Nephron progenitor cell (in vitro differentiated cells): ENCODE measurements around the gene SEL1L2.

ENCODE experiments used
- DNase-seq: peaks from one replicate; pipeline ENCODE4 v3.0.0; 2021
- H3K27ac Mint-ChIP-seq: 2 replicates; pipeline ENCODE4 v1.8.0; 2021; ENCODE audit warnings: mild to moderate bottlenecking, moderate library complexity, mixed read lengths
- H3K27me3 Mint-ChIP-seq: 2 replicates; pipeline ENCODE4 v1.8.0; 2021; ENCODE audit warnings: mild to moderate bottlenecking, low read depth, mixed read lengths; ENCODE audit not compliant: poor library complexity
- H3K36me3 Mint-ChIP-seq: 2 replicates; pipeline ENCODE4 v1.8.0; 2021; ENCODE audit warnings: low read depth, mixed read lengths
- H3K4me1 Mint-ChIP-seq: 2 replicates; pipeline ENCODE4 v1.8.0; 2021; ENCODE audit warnings: mixed read lengths
- H3K4me3 Mint-ChIP-seq: 2 replicates; pipeline ENCODE4 v1.8.0; 2021; ENCODE audit warnings: mild to moderate bottlenecking, moderate library complexity, mixed read lengths
- H3K9me3 Mint-ChIP-seq: 2 replicates; pipeline ENCODE4 v1.8.0; 2021; ENCODE audit warnings: mild to moderate bottlenecking, moderate library complexity, mixed read lengths
- TF ChIP-seq, protein P1 (sequence below): fragments of 200-600 bp; sonication (generic); IDR thresholded peaks from 2 replicates; pipeline ENCODE4 v1.5.0; 2021; ENCODE audit warnings: antibody characterized with exemption

SEL1L2 gene

DNA sequence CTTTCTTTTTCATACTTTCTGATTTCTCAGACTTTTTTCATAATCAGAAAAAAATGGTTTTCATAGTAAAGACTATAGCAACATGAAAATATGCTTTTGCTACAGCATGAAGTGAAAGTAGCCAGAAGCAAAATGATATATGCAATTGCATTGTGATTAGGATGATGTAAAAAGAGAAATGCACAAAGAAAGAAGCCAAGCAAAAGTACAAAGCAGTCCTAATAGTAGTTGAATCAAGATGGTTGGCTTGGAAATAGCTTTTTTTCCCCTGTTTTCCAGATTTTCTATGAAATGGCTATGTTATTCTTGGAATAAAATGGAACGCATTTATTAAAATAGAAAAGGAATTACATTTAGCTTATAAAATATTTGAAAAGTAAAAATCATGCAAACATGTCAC is 77.3 kb downstream of the SEL1L2 start:
- TF ChIP-seq, protein P1, sequence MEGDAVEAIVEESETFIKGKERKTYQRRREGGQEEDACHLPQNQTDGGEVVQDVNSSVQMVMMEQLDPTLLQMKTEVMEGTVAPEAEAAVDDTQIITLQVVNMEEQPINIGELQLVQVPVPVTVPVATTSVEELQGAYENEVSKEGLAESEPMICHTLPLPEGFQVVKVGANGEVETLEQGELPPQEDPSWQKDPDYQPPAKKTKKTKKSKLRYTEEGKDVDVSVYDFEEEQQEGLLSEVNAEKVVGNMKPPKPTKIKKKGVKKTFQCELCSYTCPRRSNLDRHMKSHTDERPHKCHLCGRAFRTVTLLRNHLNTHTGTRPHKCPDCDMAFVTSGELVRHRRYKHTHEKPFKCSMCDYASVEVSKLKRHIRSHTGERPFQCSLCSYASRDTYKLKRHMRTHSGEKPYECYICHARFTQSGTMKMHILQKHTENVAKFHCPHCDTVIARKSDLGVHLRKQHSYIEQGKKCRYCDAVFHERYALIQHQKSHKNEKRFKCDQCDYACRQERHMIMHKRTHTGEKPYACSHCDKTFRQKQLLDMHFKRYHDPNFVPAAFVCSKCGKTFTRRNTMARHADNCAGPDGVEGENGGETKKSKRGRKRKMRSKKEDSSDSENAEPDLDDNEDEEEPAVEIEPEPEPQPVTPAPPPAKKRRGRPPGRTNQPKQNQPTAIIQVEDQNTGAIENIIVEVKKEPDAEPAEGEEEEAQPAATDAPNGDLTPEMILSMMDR, result no peak
- H3K4me3 Mint-ChIP-seq, result no peak overlapping the region
- no peaks in the 10 kb centered on the region for H3K36me3 Mint-ChIP-seq
- no peak for DNase-seq
- H3K27me3 Mint-ChIP-seq, result peaks cover 3% of the 10 kb centered on the region
- no peaks in the 10 kb centered on the region for H3K9me3 Mint-ChIP-seq
- no peak overlapping the region for H3K27ac Mint-ChIP-seq
- H3K4me1 Mint-ChIP-seq, result peaks cover 13% of the 10 kb centered on the region

DNA sequence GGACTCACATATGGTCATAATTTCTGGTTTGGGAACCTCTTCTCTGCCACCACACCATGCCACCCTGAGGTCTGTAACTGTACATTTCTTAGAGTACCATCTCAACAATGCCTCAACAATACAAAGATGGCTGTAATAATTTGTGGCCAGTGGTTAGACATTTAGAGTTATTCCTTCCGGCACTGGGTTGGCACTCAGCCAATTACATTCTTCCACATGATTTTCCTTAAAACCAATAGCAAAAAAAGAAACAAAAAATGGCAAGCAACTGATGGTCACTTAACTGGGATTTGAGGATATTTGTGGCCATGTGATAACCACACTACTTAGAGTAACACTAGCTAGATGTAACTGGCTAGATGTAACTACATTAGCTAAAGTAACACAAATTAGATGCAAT is 79.9 kb downstream of the SEL1L2 start:
- Mint-ChIP-seq H3K36me3 (no peaks in the 10 kb centered on the region), H3K4me3 (no peak overlapping the region), H3K9me3 (no peaks in the 10 kb centered on the region), H3K27ac (no peak overlapping the region), H3K4me1 (peaks cover 8% of the 10 kb centered on the region), H3K27me3 (peaks cover 3% of the 10 kb centered on the region)
- no peak for DNase-seq
- TF ChIP-seq, protein P1, result no peak

DNA sequence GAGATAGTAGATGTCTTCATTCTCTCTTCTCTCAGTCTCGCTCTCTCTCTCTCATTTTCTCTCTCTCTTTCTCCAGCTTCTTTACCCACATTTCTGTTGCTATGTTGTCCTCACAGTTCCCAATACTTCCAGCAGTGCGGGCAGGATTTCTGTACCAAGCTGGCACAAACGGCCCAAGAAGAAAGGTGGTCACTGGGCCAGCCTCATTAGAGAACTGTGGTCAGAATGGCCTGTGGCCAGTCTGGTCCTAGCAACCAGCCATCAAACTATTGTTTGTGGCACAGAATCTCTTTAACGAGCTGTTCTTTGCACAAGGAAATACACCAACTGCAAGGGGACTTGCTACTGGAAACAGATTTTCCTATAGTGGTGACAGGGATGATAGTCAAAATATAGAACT is 81.3 kb downstream of the SEL1L2 start:
- TF ChIP-seq, protein P1, result no peak
- H3K4me1 Mint-ChIP-seq, result no peaks in the 10 kb centered on the region

DNA sequence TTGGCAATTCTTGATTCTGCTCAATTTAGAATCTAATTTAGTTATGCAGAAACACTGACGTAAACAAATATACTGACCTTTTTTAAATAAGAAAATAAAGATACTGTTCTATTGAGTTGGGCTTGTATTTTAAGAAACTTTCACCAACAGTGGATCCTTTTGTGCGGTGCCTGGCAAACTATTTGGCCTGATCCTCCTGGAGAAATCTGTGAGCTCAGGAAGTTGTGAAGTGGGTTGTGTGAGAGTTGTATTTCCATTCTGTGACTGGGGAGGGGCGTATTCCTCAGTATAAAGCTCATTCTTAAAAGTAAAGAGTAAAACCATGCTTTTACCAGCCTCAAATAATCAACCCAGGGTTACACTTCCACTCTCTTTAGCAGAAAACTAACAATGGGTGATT is 85.6 kb downstream of the SEL1L2 start:
- Mint-ChIP-seq H3K27me3 (peaks cover 2% of the 10 kb centered on the region), H3K4me1 (no peaks in the 10 kb centered on the region), H3K36me3 (no peaks in the 10 kb centered on the region), H3K27ac (no peak overlapping the region), H3K4me3 (no peak overlapping the region), H3K9me3 (no peaks in the 10 kb centered on the region)
- DNase-seq, result no peak
- TF ChIP-seq, protein P1, result no peak

More for the DNA sequence above, 81.3 kb downstream of the SEL1L2 start:
- Mint-ChIP-seq H3K27me3 (peaks cover 2% of the 10 kb centered on the region), H3K36me3 (no peaks in the 10 kb centered on the region), H3K9me3 (no peaks in the 10 kb centered on the region), H3K27ac (no peak overlapping the region), H3K4me3 (no peak overlapping the region)
- DNase-seq, result no peak

DNA sequence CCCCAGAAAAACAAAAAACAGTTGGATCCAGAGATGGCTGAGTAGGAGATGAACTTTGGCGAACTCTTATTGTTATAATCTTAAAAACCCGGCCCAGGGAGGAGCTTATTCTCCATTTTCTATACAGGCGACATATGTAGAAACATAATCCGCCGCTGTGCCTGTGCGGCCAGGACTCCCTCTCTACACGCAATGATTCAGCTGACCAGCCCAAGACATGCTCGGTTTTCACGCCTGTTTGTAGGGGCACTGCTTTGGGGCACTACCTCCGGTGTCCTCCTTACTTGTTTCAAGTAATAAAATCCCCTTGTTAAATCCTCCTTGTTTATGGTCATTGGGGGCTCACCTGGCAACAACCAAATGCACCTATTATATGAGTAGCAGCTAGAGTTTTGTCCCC is 89.9 kb downstream of the SEL1L2 start:
- no peaks in the 10 kb centered on the region for H3K9me3 Mint-ChIP-seq
- no peak overlapping the region for H3K4me3 Mint-ChIP-seq
- TF ChIP-seq, protein P1, result no peak
- no peaks in the 10 kb centered on the region for H3K4me1 Mint-ChIP-seq
- H3K36me3 Mint-ChIP-seq, result no peaks in the 10 kb centered on the region
- no peak overlapping the region for H3K27ac Mint-ChIP-seq
- no peak for DNase-seq
- H3K27me3 Mint-ChIP-seq, result no peaks in the 10 kb centered on the region

DNA sequence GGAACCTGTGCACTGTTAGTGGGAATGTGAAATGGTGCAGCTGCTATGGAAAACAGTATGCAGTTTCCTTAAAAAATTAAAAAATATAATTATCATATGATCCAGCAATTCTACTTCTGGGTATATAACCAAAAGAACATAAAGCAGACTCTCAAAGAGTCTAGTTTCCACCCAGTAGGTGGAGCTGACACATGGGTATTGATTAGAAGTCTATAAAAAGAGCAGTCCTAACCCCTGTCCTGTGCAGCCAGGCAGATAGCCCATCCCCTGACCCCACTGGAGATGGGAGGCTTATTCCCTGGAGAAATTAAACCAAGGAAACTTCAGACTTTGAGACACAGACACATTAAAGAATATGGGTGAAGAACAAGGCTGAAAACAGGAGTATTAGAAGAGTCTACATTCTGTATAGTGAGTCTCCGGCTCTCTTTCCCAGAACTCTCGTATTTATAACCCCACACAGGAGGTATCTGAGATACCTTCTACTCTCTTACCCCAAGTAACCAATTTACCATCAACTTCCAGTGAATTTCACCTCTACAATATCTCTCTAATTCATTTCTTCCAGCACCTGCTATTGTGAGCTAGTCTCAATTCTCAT is 92.3 kb downstream of the SEL1L2 start:
- Mint-ChIP-seq H3K36me3 (no peaks in the 10 kb centered on the region), H3K27me3 (no peaks in the 10 kb centered on the region), H3K27ac (no peak overlapping the region), H3K4me1 (no peaks in the 10 kb centered on the region), H3K4me3 (no peak overlapping the region), H3K9me3 (peaks cover 11% of the 10 kb centered on the region)
- DNase-seq, result no peak
- TF ChIP-seq, protein P1, result no peak
